ENCODE results near the gene GHRH. TPM values are rescaled to one million over a fixed set of nuclear protein-coding genes. Genes with fewer than 3 reads are reported as not detected.

The GHRH gene
- total RNA-seq, 1 experiment from 2014 or later, result not detected

DNA sequence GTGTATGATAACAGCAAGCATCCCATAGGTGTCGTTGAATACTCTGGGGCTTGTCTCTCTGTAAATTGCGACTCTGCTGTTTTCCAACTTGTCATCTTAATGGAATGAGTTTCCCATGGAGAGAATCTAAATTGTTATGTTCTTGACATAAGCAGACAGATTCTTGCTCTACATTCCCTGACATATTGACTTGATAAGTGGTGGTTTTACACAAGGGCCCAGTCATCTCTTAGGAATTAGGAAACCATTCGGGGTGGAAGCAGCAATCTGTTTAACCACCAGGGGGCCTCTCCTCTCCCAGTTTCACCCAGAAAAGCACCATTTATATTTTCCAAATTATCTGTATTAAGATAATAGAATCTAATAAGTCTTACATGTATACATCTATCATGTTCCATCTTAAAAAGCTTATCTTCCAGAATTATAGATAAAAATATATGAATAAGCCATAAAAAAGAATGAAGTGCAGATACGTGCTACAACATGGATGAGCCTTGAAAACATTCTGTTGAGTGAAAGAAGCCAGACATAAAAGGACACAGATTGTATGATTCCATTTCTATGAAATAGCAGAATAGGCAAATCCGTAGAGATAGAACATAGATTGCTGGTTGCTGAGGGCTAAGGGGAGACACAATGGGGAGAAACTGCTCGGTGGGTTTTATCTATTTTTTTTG, 59.2 kb downstream of the GHRH start:
- no peak overlapping the region for H3K4me3 ChIP-seq (ENCODE audit: insufficient read depth, low read depth, low read length)
- peaks cover 48% of the 10 kb centered on the region for H3K36me3 ChIP-seq (replicated peaks; ENCODE audit: control insufficient read depth, insufficient read depth, low read length)
- DNase-seq, result peak; percentile 56
- no peaks in the 10 kb centered on the region for H3K27me3 ChIP-seq (ENCODE audit: control insufficient read depth, insufficient read depth, low read length)

DNA sequence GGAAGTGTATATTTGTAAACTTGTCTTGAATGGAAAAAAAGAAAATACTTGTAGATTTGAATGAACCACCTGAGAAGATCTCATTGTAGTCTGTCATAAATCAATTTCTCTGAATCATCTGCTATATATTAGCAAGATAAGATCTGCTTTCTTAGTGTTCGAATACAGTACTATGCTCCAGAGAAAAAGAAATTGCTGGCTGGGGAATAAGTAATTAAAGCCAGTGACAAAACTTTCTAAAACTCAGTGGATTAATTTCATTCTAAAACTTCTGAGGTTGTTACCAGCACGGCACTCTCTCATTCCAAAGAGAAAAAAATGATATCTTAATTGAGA, 59.8 kb downstream of the GHRH start:
- no peak for DNase-seq
- H3K36me3 ChIP-seq (replicated peaks; ENCODE audit: control insufficient read depth, insufficient read depth, low read length), result peaks cover 48% of the 10 kb centered on the region
- no peak overlapping the region for H3K4me3 ChIP-seq (ENCODE audit: insufficient read depth, low read depth, low read length)
- H3K27me3 ChIP-seq (ENCODE audit: control insufficient read depth, insufficient read depth, low read length), result no peaks in the 10 kb centered on the region

Other genes with a start within 250 kb of the GHRH start
- gene RBL1, start 165.8 kb downstream of the GHRH start, total RNA-seq (2014; rRNA removed; shearing (Covaris generic)), result 17.6 and 20.5 TPM in 2 replicates
- gene RPN2, start 82.5 kb downstream of the GHRH start, total RNA-seq (2014; rRNA removed; shearing (Covaris generic)), result 321 and 352 TPM in 2 replicates
- 1.1 and 1.3 TPM in 2 replicates for gene MROH8, start 82.3 kb downstream of the GHRH start, total RNA-seq (2014; rRNA removed; shearing (Covaris generic))
- 22.4 and 34.6 TPM in 2 replicates for gene MANBAL, start 27.8 kb upstream of the GHRH start, total RNA-seq (2014; rRNA removed; shearing (Covaris generic))
- gene SRC, start 84.3 kb upstream of the GHRH start, total RNA-seq (2014; rRNA removed; shearing (Covaris generic)), result 31.4 and 32.5 TPM in 2 replicates

Measured in H7 (cell line).